Stomach (tissue), 4 donors: ENCODE data around the gene COL16A1.

Experiments
- EP300 ChIP-seq: sonication (generic); formaldehyde crosslinking; IDR thresholded peaks from one replicate; pipeline ENCODE4 v1.6.1; 2017; ENCODE audit warnings: antibody characterized with exemption
- POLR2AphosphoS5 ChIP-seq, 3 donors: sonication (generic); formaldehyde crosslinking; IDR thresholded peaks; one replicate each; pipeline ENCODE4 v1.6.1; 2016; ENCODE audit warnings: antibody characterized with exemption in 3 of 3
- TF ChIP-seq, protein P1 (sequence below), 7 experiments: fragments of 450-650 bp in 4 of 7; fragments of 200-600 bp in 3 of 7; sonication (generic) in 3 of 7; IDR thresholded peaks; one replicate each; pipeline ENCODE4 v1.5.1; 2016 to 2019; ENCODE audit warnings: antibody characterized with exemption in 7 of 7, control low read depth in 2 of 7, mild to moderate bottlenecking in 1 of 7

DNA sequence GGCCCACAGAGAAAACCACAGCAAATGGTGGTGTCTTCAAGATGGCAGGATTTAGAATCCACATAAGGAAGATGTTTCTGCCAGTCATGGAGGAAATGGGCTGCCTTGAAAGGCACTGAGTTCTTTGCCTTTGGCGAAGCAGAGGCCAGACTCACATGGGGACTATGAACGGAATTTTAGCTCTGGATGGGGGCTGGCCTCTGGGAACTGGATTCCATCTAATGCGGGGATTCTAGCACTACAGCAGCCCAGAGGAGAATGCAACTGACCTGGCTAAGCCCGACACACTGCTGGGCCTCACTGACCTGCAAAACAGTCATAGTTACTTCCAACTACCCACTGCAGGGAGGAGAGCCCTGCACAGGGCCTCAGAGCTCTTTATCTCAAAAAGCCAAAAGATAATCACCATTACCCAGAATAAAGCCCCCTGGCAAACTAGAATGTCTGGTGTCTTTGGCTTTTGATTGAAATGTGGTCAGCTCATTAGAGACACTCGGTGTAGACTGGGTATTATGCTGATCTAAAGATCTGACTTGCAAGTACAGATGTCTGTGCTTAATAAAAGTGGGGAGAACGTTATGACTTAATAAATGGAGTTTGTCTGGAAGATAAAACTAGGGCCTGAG is 74.8 kb downstream of the COL16A1 start:
- no peak for TF ChIP-seq EP300
- TF ChIP-seq, protein P1, sequence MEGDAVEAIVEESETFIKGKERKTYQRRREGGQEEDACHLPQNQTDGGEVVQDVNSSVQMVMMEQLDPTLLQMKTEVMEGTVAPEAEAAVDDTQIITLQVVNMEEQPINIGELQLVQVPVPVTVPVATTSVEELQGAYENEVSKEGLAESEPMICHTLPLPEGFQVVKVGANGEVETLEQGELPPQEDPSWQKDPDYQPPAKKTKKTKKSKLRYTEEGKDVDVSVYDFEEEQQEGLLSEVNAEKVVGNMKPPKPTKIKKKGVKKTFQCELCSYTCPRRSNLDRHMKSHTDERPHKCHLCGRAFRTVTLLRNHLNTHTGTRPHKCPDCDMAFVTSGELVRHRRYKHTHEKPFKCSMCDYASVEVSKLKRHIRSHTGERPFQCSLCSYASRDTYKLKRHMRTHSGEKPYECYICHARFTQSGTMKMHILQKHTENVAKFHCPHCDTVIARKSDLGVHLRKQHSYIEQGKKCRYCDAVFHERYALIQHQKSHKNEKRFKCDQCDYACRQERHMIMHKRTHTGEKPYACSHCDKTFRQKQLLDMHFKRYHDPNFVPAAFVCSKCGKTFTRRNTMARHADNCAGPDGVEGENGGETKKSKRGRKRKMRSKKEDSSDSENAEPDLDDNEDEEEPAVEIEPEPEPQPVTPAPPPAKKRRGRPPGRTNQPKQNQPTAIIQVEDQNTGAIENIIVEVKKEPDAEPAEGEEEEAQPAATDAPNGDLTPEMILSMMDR (IDR thresholded peaks at IDR 0.05) = no peak
- no peak for TF ChIP-seq POLR2AphosphoS5 (IDR thresholded peaks at IDR 0.05)
